ENCODE data around the gene ARAF. TPM values are rescaled to one million over a fixed set of nuclear protein-coding genes. Genes with fewer than 3 reads are reported as not detected.
A peak's percentile ranks its signal among the peaks of the same experiment; 100 is the strongest.
"Not testable (repeated sequence)": the region's sequence is repeated elsewhere in the genome, so short reads cannot be mapped to it uniquely, and the experiment has no call there.

The ARAF gene
- polyA plus RNA-seq (2011; rRNA removed) = 37.9 and 60.7 TPM in 2 replicates
- 67.7 and 75.6 TPM in 2 replicates for polyA plus RNA-seq (2012; cell fraction: cytosol; rRNA removed)
- 145 and 169 TPM in 2 replicates for polyA plus RNA-seq (2012; cell fraction: nucleus; rRNA removed)
- 47.2 to 49.0 TPM (median 47.4 TPM) in 3 replicates for polyA plus RNA-seq (2017; fragmentation: RNase III; extraction: RNeasy Plus Mini Kit Qiagen cat#74134 plus additional on column Dnase treatment)
- polyA minus RNA-seq (2011; rRNA and poly(A)+ RNA removed) = 93.8 and 120 TPM in 2 replicates

DNA sequence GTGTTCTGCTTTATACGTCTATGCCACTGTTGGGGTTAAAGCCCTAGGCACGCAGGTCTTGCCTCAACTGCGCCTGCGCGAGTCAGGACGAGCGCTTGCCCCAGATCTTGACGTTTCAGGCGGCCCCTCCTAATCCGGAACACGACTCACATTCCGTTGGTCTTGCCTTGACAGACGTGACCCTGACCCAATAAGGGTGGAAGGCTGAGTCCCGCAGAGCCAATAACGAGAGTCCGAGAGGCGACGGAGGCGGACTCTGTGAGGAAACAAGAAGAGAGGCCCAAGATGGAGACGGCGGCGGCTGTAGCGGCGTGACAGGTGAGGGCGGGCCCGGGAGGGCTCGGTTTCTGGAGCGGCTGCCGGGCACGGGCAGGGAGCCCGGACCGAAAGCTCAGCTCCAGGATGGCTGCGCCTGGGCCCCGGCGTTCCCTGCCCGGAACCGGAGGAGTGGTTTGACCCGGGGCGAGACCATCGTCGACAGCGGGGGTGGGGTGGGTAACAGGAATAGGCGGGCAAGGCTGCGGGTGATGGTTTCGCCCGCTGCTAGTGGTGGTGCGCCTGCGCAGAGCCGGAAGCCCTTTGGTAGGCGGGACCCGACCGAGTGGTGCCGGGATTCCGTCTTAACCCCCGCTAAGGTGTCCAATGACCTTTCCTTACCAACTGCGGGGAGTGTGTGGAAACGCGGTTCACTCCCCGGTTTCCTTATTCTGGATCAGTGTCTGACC, at the start of gene ARAF:
Gene ARAF (plus strand): TSS at position 272 of the 725 bp plus-strand sequence. CDS start 1,763 bp downstream, outside the sequence.
- Histone ChIP-seq H3K27ac (peak within 1 kb of the TSS; percentile 99 to 100), H3K9me3 (no peaks in the 10 kb centered on the region), H3K4me2 (peak within 1 kb of the TSS; percentile 96), H3K4me1 (peaks cover 16% of the 10 kb centered on the region; the same call in 2 of the 3 replicates), H3K4me3 (peak within 1 kb of the TSS; percentile 95)
- WGBS (ENCODE audit: missing lambda C conversion rate) = 0% methylated on average over 18 of the region's 59 CpGs
- ChIA-PET POLR2A (no interaction called here), CTCF (no interaction called here)
- ATAC-seq (peak; percentile 94 to 96), DNase-seq (ENCODE audit: low read depth in 1 of 2, low spot score in 1 of 2) (peak; percentile 95 to 100), FAIRE-seq (peak; percentile 99)
- no peak for TF ChIP-seq ZC3H11A (IDR thresholded peaks at IDR 0.05)
- TF ChIP-seq KDM5A (IDR thresholded peaks at IDR 0.05) = no peak
- no peak for TF ChIP-seq ZFP36 (IDR thresholded peaks at IDR 0.05; ENCODE audit: borderline replicate concordance, partially characterized antibody)
- TF ChIP-seq GATA3 (IDR thresholded peaks at IDR 0.05; ENCODE audit: borderline replicate concordance) = peak; percentile 72
- TF ChIP-seq, protein P1, sequence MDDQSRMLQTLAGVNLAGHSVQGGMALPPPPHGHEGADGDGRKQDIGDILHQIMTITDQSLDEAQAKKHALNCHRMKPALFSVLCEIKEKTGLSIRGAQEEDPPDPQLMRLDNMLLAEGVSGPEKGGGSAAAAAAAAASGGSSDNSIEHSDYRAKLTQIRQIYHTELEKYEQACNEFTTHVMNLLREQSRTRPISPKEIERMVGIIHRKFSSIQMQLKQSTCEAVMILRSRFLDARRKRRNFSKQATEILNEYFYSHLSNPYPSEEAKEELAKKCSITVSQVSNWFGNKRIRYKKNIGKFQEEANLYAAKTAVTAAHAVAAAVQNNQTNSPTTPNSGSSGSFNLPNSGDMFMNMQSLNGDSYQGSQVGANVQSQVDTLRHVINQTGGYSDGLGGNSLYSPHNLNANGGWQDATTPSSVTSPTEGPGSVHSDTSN (IDR thresholded peaks at IDR 0.05) = peak; percentile 96
- peak; percentile 85 for TF ChIP-seq BHLHE40 (IDR thresholded peaks at IDR 0.05; ENCODE audit: low read depth, low read length)
- TF ChIP-seq POLR2A (IDR thresholded peaks at IDR 0.05; ENCODE audit: low read length) = peak; percentile 51
- TF ChIP-seq, protein P2, sequence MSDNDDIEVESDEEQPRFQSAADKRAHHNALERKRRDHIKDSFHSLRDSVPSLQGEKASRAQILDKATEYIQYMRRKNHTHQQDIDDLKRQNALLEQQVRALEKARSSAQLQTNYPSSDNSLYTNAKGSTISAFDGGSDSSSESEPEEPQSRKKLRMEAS (IDR thresholded peaks at IDR 0.05) = peak; percentile 59; the same call in 1 of the 2 replicates
- peak in 1 of 2 experiments; percentile 87; a peak in 3 of 5 replicates for TF ChIP-seq JUN (IDR thresholded peaks at IDR 0.05)
- TF ChIP-seq RFX5 (IDR thresholded peaks at IDR 0.05) = no peak
- TF ChIP-seq, protein P3, sequence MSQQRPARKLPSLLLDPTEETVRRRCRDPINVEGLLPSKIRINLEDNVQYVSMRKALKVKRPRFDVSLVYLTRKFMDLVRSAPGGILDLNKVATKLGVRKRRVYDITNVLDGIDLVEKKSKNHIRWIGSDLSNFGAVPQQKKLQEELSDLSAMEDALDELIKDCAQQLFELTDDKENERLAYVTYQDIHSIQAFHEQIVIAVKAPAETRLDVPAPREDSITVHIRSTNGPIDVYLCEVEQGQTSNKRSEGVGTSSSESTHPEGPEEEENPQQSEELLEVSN (IDR thresholded peaks at IDR 0.05; ENCODE audit: borderline replicate concordance, low read depth) = peak; percentile 65; the same call in 1 of the 2 replicates
- TF ChIP-seq PHF8 (IDR thresholded peaks at IDR 0.05; ENCODE audit: borderline replicate concordance, low read depth) = peak; percentile 52; the same call in 1 of the 2 replicates

DNA sequence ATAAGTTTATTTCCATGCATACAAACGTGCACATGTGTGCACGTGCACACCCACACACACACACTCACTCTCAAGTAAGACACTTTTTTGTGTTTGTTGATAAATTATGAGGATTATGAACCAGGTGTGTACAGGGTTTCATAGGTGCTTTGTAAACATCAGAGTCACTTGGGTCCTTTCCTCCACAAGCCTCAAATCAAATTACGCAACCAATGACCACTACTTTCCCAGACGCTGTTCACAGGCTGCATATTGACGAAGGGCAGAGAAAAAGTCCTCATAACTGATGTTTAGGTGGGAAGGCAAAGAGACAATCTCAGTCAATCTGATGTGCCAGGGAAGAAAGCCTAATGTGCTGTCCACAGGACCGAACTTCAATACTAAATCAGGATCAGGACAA, 48.6 kb upstream of the ARAF start:
- H3K4me1 ChIP-seq; CTCF ChIA-PET; H3K4me3 ChIP-seq; FAIRE-seq; POLR2A ChIA-PET; H3K9me3 ChIP-seq; ATAC-seq; H3K27ac ChIP-seq; H3K4me2 ChIP-seq; DNase-seq (ENCODE audit: low read depth in 1 of 2, low spot score in 1 of 2): not testable (repeated sequence)
- 97% methylated on average over 4 of the region's 6 CpGs for WGBS (ENCODE audit: missing lambda C conversion rate)

DNA sequence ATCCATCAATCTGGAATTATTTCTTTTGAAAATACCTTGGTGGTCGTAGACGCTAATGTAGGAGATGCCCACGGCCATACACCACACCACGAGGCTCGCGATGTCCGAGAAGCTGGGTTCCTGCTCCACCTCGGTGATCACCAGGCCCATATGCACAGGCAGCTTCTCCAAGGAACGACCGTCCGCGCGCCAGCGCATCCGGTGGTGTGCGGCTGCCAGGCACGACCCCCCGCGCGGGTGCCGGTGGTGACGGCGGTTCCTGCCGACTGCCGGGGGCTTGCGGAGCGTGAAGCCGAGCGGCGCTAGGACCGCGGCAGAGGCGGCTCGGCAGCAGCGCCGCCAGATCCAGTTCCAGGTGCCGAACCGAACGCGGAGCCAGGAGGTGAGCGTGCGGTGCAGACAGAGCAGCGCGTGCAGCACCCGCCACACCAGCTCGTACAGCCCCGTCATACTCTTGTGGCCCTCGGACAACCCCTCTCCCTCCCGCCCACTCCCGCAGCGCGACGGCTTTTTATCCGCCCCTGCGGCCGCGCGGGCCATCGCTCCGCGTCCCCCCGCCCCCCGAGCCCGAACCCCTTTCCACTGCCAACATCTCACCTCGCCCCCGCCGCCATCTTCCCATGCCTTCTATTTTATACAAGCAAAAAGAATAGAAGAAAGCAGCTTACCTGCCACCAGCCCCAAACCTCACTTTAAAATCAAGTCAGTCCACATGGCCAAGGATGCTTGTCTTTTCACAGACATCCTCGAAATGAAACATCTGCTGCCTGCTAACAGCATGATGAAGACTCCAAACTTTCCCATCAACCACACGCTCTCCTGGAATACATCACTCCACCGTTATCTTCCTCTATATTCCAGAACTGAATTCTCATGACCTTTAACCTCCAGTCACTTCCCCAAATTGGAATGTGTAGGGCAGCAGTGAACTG, 47.7 kb upstream of the ARAF start:
- DNase-seq (ENCODE audit: low read depth in 1 of 2, low spot score in 1 of 2); FAIRE-seq; H3K9me3 ChIP-seq; POLR2A ChIA-PET; H3K4me1 ChIP-seq: not testable (repeated sequence)
- peak; percentile 79 to 97 for ATAC-seq
- Histone ChIP-seq H3K4me2 (peak overlapping the region; percentile 61), H3K27ac (peak overlapping the region; percentile 35 to 69; a peak in 4 of 6 replicates), H3K4me3 (peak overlapping the region; percentile 39)
- WGBS (ENCODE audit: missing lambda C conversion rate) = 82% methylated on average over 25 of the region's 70 CpGs
- CTCF ChIA-PET = interaction anchor here (0.6 to 2.9 kb wide), 3 partner anchors 8 to 676 kb away, joined by 3 to 10 read pairs (median 3); no protein-coding TSS in a partner anchor

Measured in A549 (cell line).